ENCODE measurements around the gene CRYZL1. TPM values are rescaled to one million over a fixed set of nuclear protein-coding genes. Genes with fewer than 3 reads are reported as not detected.
"Not testable (repeated sequence)": the region's sequence is repeated elsewhere in the genome, so short reads cannot be mapped to it uniquely, and the experiment has no call there.

The CRYZL1 gene
- total and polyA plus RNA-seq, 3 donors from 2014 or later = 40.6 to 75.7 (median 73.2) TPM

- intact Hi-C loops (cut with DNase I; ENCODE audit: low total_unique reads) = loop anchor here (5.0 kb wide), 1 partner anchor 251 kb away; no protein-coding TSS in a partner anchor
- Histone ChIP-seq H3K27ac (peak overlapping the region; percentile 87 to 92), H3K4me3 (peak overlapping the region; percentile 85 to 90), H3K9me3 (no peaks in the 10 kb centered on the region), H3K27me3 (no peaks in the 10 kb centered on the region), H3K36me3 (ENCODE audit: low read depth, missing control alignments) (no peaks in the 10 kb centered on the region), H3K4me1 (peaks cover 7% of the 10 kb centered on the region)
- no peak for TF ChIP-seq POLR2A (IDR thresholded peaks at IDR 0.05)
- TF ChIP-seq, protein P1, sequence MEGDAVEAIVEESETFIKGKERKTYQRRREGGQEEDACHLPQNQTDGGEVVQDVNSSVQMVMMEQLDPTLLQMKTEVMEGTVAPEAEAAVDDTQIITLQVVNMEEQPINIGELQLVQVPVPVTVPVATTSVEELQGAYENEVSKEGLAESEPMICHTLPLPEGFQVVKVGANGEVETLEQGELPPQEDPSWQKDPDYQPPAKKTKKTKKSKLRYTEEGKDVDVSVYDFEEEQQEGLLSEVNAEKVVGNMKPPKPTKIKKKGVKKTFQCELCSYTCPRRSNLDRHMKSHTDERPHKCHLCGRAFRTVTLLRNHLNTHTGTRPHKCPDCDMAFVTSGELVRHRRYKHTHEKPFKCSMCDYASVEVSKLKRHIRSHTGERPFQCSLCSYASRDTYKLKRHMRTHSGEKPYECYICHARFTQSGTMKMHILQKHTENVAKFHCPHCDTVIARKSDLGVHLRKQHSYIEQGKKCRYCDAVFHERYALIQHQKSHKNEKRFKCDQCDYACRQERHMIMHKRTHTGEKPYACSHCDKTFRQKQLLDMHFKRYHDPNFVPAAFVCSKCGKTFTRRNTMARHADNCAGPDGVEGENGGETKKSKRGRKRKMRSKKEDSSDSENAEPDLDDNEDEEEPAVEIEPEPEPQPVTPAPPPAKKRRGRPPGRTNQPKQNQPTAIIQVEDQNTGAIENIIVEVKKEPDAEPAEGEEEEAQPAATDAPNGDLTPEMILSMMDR (IDR thresholded peaks at IDR 0.05) = no peak
- 18 to 20% methylated on average over 18 of the region's 18 CpGs for WGBS, 2 donors
- peak; percentile 36 for DNase-seq
These were observed 717 bp downstream of the CRYZL1 start for GRCh38 chr21:33640697-33641351.

GRCh38 chr21:33634254-33634653 lies 7.3 kb downstream of the CRYZL1 start:
- no peaks in the 10 kb centered on the region for H3K27me3 ChIP-seq
- H3K36me3 ChIP-seq (ENCODE audit: low read depth, missing control alignments) = no peaks in the 10 kb centered on the region
- TF ChIP-seq, protein P1 (IDR thresholded peaks at IDR 0.05) = no peak
- 96 to 98% methylated on average over 2 of the region's 2 CpGs for WGBS, 2 donors
- H3K27ac ChIP-seq = no peak overlapping the region
- intact Hi-C loops (cut with DNase I; ENCODE audit: low total_unique reads) = no loop called here
- no peak overlapping the region for H3K4me3 ChIP-seq
- no peak for DNase-seq
- no peaks in the 10 kb centered on the region for H3K9me3 ChIP-seq
- no peaks in the 10 kb centered on the region for H3K4me1 ChIP-seq

DNA sequence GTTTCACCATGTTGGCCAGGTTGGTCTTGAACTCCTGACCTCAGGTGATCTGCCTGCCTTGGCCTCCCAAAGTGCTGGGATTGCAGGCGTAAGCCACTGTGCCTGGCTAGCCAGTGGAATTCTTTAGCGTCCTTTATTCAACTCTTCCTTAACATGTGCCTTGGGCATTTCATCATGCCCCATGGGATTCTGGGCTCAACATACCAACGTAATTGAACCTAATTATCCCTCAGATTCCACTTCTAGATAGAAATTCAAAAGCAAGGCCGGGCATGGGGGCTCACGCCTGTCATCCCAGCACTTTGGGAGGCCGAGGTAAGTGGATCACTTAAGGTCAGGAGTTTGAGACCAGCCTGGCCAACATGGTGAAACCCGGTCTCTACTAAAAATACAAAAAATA lies 15.4 kb downstream of the CRYZL1 start:
- H3K4me3 ChIP-seq; H3K27me3 ChIP-seq; intact Hi-C loops (cut with DNase I; ENCODE audit: low total_unique reads); H3K4me1 ChIP-seq; DNase-seq; H3K9me3 ChIP-seq; H3K27ac ChIP-seq; H3K36me3 ChIP-seq (ENCODE audit: low read depth, missing control alignments): not testable (repeated sequence)
- WGBS, 2 donors = 91 to 92% methylated on average over 7 of the region's 7 CpGs

DNA sequence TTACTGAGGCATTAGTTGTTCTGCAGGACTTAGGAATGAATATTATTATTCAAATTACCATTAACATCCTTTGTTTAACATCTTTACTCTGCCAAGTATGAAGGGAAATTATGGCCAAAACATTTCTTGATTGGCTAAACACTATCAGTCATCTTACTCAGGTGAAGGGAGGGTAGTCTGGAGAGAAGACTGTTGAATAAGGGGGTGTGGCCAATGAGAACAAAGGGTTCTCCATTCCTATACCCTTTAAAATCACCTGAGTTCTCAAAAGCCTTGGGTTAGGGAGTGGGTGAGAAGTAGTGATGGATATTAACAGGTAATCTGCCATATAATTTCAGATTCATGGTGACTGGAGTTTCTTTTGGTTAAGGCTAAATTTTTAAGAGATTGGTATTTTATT lies 19.3 kb downstream of the CRYZL1 start:
- no peak overlapping the region for H3K4me3 ChIP-seq
- TF ChIP-seq, protein P1 (IDR thresholded peaks at IDR 0.05) = no peak
- TF ChIP-seq POLR2A (IDR thresholded peaks at IDR 0.05) = no peak
- H3K4me1 ChIP-seq = no peaks in the 10 kb centered on the region
- no peak for DNase-seq
- H3K36me3 ChIP-seq (ENCODE audit: low read depth, missing control alignments) = no peaks in the 10 kb centered on the region
- intact Hi-C loops (cut with DNase I; ENCODE audit: low total_unique reads) = no loop called here
- H3K9me3 ChIP-seq = no peaks in the 10 kb centered on the region
- no peaks in the 10 kb centered on the region for H3K27me3 ChIP-seq
- no peak overlapping the region for H3K27ac ChIP-seq

DNA sequence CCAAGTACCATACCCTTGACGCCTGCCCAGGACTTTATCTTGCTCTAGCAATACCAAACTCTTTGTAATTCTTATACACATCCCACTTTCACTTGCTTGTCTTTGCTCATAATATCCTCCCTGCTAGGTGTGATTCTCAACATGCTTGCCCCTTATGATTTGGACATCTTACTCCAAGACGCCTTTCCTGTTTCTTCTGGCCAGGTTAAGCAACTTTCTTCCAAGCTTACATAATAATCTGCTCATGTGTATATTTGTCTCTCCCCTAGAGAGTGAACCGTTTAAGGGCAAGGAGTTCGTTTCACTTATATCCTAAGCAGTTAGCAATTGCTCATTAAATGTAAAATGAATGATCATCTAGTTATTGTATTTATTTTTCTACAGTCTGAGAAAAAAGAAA lies 21.8 kb downstream of the CRYZL1 start:
- Histone ChIP-seq H3K27me3 (no peaks in the 10 kb centered on the region), H3K9me3 (no peaks in the 10 kb centered on the region), H3K36me3 (ENCODE audit: low read depth, missing control alignments) (no peaks in the 10 kb centered on the region), H3K4me1 (no peaks in the 10 kb centered on the region), H3K4me3 (no peak overlapping the region), H3K27ac (no peak overlapping the region)
- no peak for TF ChIP-seq POLR2A (IDR thresholded peaks at IDR 0.05)
- TF ChIP-seq, protein P1 (IDR thresholded peaks at IDR 0.05) = no peak
- WGBS, 2 donors = 93% methylated on average over 4 of the region's 4 CpGs
- no peak for DNase-seq
- intact Hi-C loops (cut with DNase I; ENCODE audit: low total_unique reads) = no loop called here

Measured in testis (tissue), 3 donors.